NCI-H128 (cell line): Measurements from ENCODE around the gene SH3PXD2B.
"Not testable (repeated sequence)": the region's sequence is repeated elsewhere in the genome, so short reads cannot be mapped to it uniquely, and the experiment has no call there.

ENCODE experiments used
- DNase-seq: peaks from one replicate; lab custom pipeline; 2025; ENCODE audit not compliant: unreplicated experiment; lab: John Stamatoyannopoulos, UW

Gene SH3PXD2B

DNA sequence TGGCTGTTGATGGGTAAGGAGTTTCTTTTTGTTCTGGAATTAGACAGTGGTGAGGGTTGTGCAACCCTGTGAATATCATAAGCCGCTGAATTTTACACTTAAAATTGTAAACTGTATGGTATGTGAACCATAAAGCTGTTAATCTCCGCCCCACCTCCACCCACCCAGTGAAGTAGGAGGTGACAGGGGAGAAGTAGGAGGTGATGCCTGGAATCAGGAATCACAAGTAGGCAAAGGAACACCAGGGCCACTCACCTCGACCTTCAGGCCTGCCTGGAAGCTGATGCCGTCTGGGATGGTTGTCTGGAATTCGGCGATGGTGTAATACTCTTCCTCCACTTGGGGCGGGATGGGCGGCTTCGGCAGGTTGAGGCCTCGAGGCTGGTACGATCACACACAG lies 108.4 kb downstream of the SH3PXD2B start:
- no peak for DNase-seq

DNA sequence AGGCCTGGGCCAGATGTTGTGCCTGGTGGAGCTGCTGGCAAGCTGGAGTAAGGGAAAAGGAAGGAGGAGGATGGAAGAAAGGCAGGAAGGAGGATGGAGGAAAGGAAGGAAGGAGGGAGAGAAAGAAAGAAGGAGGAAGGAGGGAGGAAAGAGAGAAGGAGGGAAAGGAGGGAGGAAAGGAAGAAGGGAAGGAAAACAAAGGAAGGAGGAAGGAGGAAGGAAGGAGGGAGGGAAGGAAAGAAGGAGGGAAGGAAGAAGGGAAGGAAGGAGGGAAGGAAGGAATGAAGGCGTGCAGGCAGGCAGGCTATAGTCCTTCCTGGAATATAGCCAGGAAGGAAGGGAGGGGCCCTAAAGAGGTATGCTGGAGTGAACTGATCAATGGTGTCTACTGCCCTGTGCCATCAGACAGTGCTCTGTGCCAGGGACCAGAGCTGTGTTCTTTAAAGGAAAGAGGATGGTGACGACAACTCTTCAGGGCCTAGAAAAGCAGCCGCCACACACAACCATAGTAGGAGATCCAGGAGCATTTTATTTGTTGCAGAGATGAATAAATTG lies 109.4 kb downstream of the SH3PXD2B start:
- no peak for DNase-seq

DNA sequence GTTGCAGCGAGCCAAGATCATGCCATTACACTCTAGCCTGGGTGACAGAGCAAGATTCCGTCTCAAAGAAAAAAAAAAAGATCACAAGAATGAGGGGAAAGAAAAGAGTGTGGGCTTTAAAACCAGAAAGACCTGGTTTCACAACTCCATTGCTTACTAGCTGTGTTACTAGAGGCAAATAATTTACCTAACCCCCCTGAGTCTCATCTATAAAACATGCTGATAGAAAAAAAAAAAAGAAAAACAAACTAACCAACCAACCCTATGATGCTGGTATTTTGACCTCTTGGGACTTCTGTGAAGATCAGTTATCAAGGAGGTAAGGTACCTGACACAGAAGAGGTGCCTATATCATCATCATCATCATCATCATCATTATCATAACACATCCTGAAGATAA lies 110.6 kb downstream of the SH3PXD2B start:
- no peak for DNase-seq

DNA sequence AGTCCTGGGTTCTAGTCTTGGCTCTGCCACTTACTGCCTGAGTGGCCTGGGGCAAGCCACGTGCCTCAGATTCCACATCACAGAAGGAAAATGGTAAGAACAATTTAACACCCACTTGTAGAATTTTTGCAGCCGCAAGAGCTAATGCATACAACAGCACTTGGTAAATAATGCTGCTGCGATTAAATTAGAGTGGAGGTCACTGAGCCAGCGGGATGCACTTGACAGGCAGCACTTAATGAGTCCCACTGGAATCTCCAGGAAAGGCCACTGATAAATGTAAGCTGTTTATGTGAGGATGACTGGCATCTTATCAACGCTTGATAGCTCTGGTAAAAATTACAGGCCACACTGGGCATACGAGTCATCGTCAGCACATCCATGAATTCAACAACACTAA lies 111.4 kb downstream of the SH3PXD2B start:
- DNase-seq: no peak

DNA sequence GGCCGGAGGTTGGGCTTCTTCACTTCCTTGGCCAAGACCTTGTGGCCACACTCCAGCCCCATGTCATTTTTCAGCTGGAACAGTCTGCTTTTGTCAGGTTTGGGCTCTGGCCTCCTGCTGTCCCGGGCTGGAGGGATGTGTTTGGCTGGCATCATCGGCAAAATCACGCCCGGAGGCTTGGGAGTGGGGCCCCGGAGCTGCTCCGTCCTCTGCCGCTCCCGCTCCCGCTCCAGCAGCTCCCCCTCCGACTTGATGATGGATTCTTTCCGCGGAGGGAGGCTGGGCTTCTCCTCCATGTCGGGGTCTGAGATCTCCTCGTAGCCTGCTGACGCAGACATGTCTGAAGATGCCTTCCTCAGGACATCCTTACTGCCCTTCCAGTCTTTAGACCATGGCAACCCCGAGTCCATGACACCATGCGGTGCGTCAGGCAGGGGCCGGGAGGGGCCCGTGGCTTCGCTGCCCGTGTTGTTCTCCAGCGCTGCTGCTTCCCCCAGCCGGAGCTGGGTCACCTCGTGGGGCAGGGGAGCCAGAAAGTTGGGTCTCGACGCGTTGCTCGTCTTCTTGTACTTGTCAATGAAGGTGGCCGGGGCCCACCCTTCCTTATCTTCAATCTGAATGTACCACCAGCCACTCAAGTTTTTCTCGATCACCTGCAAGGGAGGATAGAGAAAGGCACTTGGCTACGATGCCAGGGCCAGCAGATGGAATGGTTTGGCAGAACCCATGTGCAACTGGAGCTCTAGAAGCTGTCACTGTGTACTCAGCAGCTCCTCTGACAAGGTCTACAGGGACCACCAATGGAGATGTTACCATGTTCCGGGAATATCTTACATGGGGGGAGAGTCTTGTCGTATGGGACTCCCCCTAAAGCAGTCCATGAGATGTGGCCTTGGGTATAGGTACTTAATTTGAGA lies 114.8 kb downstream of the SH3PXD2B start:
- DNase-seq: no peak

DNA sequence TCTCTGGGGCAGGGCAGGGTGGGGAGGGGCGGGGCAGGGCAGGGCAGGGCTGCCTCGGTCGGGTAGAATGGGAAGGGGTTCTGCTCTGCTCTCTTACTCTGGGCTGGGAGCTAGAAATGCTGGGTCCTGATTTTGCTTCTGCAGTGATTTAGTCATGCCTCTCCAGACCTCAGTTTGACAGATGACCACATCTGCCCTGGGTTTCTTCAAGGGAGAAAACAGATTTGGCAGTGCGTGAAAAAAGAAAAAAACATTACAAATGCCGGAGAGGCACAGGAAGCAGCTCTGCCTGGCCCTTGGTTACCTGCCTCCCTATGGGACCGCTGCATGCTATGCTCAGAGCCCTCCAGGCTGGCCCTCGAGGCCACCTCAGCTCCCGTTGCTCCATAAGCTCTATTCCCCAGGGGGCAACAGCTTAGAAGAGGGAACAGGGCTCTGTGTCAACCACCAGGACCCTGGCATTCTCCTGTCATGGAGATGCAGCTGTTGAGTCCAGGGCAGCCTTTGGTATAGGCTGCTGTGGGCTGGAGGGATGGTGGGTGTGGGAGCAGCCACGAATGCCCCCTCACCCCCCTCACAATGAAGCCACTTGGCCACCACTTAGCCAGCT lies 117.5 kb downstream of the SH3PXD2B start:
- no peak for DNase-seq

DNA sequence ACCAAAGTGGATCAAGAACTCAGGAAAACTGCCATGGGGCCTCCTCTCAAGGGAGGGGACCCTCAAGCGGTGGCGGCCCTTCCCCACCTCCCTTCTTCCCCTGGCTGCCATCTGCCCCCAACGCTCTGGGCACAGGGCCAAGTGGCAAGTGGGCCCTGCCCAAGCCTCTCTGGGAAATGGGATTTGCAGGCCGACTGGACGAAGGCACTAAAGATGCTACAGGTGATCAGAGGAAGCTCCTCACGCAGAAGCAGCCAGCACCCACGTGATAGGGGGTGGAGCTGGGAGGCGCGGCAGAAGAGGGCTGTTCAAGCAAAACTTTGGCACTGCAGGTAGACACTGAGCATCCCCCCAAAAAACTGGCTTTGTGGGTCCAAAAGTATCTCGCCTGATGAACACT lies 118.1 kb downstream of the SH3PXD2B start:
- DNase-seq: no peak

DNA sequence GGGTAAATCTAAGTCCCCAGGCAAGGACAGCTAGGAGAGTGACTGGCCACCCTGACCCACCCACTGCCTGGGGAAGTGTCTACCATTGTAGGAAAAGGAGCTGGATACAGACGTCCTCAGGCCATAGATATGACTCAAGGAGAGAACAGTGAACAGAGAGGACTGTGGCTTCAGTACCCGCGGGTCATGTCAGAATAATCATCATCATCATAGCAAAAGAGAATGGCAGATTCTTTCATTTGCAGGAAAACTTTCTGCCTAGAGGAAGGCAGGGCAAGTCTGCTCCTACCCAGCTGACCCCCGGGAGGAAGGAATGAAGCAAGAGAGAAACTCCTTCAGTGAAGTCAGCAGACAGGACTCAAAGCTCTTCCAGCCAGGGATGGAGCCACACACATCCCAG lies 118.6 kb downstream of the SH3PXD2B start:
- DNase-seq: no peak

DNA sequence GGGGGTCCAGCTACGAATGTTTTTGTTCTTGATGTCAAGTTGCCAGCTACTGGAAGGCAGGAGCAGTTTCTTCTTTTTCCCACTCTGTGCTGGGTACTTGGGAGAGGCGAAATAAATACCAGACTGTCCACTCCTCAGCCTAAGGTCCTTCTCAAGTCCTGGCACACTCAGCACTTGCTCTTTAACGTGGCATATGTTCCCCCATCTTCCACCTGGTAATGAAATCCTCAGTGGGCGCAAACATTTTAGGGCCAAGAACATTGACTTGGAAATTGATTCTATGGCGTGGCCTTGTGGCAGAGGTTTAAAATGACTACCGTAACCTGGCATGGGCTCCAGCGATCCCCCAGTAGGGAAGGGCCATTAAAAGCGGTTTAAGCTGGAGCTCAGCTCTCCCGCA lies 119.7 kb downstream of the SH3PXD2B start:
- no peak for DNase-seq

DNA sequence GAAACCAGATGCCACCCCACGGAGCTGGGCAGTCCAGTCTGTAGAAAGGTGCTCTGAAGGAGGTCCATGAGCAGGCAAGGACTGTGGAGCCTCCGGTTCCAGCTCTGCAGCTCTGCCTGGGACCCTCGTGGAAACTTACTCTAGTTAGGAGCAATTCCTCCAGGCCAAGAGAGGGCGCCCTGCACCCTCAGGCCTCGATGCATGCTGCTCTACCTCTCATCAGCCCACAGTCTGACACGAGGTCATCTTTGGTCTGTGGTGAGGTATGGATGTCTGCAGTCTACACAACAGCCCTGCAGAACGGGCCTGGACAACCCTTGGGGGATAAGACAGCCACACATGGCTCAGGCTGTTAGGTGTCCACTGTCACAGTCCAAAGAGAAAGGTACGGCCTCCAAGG lies 120.1 kb downstream of the SH3PXD2B start:
- DNase-seq: no peak

DNA sequence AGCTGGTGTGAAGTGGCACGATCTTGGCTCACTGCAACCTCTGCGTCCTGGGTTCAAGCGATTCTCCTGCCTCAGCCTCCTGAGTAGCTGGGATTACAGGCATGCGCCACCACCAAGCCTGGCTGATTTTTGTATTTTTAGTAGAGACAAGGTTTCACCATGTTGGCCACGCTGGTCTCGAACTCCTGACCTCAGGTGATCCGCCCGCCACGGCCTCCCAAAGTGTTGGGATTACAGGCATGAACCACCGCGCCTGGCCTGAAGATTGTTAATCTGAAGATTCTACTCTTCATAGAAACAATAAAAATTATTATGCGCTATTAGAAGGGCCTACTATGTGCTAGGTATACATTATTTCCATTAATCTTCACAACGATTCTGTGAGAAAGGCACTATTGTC lies 127.4 kb downstream of the SH3PXD2B start:
- not testable (repeated sequence) for DNase-seq

DNA sequence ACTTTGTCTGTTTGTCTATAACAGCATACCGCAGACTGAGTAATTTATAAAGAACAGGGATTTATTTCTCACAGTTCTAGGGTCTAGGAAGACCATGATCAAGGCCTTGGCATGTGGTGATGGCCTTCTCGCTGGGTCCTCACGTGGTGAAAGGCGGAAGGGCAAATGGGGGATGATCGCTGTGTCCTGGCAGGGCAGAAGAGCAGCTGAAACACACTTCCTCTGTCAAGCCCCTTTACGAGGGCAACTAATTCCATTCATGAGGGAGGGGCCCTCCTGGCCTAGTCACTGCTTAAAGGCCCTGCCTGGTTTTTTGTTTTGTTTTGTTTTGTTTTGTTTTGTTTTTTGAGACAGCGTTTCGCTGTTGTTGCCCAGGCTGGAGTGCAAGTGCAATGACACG lies 128.9 kb downstream of the SH3PXD2B start:
- DNase-seq: no peak

DNA sequence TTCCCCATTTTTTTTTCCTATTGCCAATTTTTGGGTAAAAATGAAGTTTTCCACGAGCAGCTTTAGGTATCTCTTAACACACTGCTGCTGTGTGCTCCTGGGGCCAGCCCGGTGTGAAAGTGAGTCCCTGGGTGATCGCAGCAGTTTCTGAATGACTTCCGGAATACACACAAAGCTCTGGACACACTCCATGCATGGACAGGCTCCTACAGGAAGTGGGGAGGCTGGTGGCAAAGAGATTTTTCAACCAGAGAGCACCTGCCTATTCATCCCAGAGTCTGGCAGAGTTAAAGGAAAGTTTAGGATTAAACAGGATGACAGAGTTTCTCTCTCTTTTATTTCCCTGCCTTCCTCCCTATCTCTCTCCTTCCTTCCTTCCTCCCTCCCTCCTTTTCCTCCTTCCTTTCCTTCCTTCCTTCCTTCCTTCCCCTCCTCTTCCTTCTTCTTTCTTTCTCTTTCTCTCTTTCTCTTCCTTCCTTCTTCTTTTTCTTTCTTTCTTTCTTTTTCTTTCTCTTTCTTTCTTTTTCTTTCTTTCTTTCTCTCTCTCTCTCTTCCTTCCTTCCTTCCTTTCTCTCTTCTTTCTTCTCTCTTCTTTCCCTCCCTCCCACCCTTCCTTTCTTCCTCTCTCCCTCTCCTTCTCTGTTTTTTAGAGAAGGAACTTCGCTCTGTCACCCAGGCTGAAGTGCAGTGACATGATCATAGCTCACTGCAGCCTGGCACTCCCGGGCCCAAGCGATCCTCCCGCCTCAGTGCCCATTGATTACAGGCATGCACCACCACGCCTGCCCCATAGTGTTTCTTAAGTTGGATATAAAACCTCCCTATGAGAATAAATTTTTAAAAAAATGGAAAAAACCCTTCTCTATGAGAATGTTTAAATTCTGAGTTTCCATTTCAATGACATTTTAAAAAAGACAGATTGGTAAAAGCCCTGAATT lies 132.0 kb downstream of the SH3PXD2B start:
- no peak for DNase-seq

DNA sequence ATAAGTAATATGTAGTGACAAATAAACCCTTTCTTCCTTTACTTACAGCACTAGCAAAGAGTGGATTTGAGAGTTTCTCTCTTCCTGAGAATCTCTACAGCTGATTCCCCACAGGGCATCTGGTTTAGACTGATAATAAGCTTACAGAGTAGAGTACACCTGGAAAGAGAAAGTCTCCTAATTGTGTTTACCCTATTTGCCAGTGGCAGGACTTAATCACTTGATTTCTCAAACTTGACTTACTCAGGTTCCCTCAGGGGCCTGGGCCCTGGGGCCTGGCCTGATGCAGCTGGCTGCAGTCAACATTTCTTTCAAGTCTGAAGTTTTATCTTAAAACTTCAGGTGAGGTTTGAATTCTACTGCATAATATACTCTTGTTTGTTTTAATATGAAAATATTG lies 132.7 kb downstream of the SH3PXD2B start:
- DNase-seq: no peak

DNA sequence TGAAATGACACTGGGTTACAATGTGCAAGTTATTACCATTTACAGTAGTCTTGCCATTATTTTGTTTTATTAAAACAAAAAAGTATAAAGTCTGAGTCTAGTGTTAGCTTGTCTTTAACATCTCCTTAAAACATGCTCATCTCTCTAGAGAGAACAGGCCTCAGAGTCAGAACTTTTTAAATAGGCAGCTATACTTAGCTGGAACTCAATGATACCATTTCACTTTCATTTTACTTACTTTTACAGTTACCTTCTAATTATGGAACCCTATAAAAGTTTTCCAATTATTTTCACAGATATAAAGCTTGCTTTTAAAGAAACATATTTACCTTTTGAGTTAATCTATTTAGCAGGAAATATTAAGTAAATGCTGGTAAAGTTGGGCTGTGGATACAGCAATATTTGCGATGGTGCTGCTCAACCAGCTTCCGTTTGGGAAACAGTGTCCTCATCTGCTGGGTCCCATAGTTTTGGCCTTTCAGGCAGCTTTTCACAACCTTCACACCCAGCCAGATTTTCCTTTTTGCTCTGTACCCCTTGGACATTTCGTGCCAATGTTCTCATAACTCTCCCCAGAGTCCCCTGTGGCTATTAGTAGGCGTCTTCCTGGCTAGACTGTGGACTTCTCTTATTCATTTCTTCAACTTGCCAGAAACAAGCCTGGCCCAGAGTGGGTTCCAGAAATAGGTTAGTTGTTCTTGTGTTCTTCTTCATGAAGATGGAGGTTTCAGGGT lies 134.4 kb downstream of the SH3PXD2B start:
- DNase-seq: no peak

DNA sequence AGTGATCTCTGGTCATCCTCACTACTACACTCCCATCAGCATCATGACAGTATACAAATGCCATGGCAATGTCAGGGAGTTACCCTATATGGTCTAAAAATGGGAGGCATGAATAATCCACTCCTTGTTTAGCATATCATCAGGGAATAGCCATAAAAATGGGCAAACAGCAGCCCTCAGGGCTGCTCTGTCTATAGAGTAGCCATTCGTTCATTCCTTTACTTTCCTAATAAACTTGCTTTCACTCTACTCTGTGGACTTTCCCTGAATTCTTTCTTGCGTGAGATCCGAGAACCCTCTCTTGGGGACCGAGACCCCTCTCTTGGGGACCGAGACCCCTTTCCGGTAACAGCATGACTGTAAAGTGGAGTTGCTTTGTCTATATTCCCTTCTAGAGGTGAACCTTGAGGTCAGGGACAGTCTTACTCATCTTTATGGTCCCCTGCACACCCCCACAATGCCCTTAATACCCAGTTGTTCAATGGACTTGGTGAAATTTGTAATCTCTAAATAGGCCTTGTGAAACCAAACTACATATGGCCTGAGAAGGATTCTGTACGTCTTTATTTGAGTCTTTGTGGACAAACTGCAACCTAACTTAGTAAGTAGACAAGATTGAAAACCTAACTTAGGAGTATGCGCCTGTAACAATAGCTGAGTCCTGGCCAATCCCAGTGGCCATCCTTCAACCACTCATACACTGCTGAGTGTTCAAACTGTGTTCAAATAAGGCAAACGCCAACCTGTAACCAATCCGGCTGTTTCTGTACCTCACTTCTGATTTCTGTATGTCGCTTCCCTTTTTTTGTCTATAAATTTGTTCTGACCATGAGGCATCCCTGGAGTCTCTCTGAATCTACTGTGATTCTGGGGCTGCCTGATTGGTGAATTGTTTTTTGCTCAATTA lies 138.5 kb downstream of the SH3PXD2B start:
- DNase-seq: no peak

DNA sequence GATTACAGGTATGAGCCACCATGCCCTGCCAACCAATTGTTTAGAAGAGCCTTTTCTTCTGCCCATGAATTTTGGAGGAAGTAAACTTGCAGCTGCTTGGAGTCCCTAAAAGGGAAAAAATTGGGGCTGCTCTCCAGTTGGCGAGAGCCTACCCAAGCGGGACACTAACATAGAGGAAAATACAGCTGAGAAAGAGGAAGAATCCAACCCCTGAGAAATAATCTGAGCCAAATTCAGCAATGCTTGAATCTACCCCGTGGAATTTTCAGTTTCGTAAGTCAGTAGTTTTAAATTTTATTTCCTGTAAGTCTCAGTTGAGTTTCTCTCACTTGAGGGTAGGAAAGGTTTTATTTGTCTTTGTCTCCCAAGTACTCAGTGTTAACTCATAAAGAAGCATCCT lies 140.4 kb downstream of the SH3PXD2B start:
- no peak for DNase-seq

DNA sequence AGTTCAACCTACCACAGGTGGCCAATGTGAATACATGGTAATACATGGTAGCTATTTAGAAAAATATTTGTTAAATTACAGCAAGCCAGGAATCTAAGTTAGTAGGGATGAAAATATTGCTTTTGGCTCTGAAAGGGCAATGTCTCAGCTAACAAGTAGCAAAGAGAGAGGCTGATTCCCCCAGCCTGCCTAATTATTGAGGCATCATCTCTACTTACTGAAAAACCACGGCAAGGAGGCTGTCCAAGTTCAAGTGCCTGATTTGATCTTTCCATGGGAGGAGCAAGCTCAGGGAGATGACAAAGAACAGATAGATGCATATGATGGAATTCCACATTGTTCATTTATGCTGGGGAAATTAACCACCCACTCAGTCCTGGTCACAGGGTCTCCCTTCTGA lies 142.0 kb downstream of the SH3PXD2B start:
- DNase-seq: no peak

DNA sequence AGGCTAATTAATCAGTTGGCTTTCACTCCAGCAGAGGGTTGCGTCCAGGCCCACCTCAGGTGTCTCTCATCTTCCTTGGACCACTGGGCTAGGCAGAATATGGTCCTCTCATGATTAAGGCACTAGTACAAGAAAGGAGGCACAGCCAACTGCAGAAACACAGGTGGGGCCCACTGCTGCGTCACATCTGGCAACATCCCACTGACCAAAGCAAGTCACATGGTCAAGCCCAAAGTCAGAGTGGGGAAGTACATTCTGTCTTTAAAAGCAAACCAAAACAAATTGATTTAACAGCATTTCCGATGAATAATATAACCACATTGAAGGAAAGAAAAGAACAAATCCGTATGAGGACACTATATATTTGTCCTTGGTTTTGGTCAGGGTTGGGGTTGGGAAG lies 142.7 kb downstream of the SH3PXD2B start:
- no peak for DNase-seq

DNA sequence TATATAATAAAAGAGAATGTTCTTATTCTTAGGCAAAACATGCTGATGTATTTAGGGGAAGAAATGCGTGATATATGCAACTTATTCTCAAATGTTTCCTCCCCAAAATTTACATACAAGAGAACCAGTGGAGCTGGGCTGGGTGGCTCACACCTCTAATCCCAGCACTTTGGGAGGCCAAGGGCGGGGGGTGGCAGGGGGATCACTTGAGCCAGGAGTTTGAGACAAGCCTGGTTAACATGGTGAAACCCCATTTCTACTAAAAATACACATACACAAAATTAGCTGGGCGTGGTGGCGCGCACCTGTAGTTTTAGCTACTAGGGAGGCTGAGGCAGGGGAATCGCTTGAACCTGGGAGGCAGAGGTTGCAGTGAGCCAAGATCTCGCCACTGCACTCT lies 143.3 kb downstream of the SH3PXD2B start:
- no peak for DNase-seq
